Neural cell (in vitro differentiated cells): Measurements from ENCODE around the gene MCC.

ENCODE experiments used
- CTCF ChIP-seq: fragments of 450-650 bp; IDR thresholded peaks from 2 replicates; pipeline ENCODE4 v1.5.1; 2014; ENCODE audit warnings: antibody characterized with exemption, mild to moderate bottlenecking, moderate library complexity; ENCODE audit not compliant: poor library complexity, severe bottlenecking
- EP300 ChIP-seq: fragments of 450-650 bp; conservative IDR thresholded peaks from 2 replicates; pipeline ENCODE4 v1.6.1; 2014; ENCODE audit warnings: antibody characterized with exemption, mild to moderate bottlenecking, moderate library complexity; ENCODE audit not compliant: poor library complexity, severe bottlenecking
- MXI1 ChIP-seq: fragments of 450-650 bp; conservative IDR thresholded peaks from 2 replicates; pipeline ENCODE4 v1.6.1; 2014; ENCODE audit warnings: antibody characterized with exemption, mild to moderate bottlenecking; ENCODE audit not compliant: poor library complexity, severe bottlenecking
- POLR2AphosphoS5 ChIP-seq: IDR thresholded peaks from 2 replicates; pipeline ENCODE4 v1.6.1; 2012
- RAD21 ChIP-seq: fragments of 450-650 bp; conservative IDR thresholded peaks from 2 replicates; pipeline ENCODE4 v1.6.1; 2014; ENCODE audit warnings: antibody characterized with exemption, mild to moderate bottlenecking, moderate library complexity
- SMC3 ChIP-seq: fragments of 450-650 bp; conservative IDR thresholded peaks from 2 replicates; pipeline ENCODE4 v1.6.1; 2014; ENCODE audit warnings: antibody characterized with exemption, mild to moderate bottlenecking, moderate library complexity; ENCODE audit not compliant: poor library complexity

- no peak for TF ChIP-seq CTCF
- TF ChIP-seq RAD21, result no peak
- TF ChIP-seq EP300, result no peak
- TF ChIP-seq POLR2AphosphoS5, result no peak
- no peak for TF ChIP-seq SMC3
- no peak for TF ChIP-seq MXI1
These were observed 404.8 kb downstream of the MCC start for GRCh38 chr5:113083481-113083880.
